Measurements from ENCODE around the gene CCL13. TPM values are rescaled to one million over a fixed set of nuclear protein-coding genes. Genes with fewer than 3 reads are reported as not detected.

Gene CCL13
- polyA plus RNA-seq, 2 of the 4 experiments (the other 2 are of a cell fraction) = not detected

DNA sequence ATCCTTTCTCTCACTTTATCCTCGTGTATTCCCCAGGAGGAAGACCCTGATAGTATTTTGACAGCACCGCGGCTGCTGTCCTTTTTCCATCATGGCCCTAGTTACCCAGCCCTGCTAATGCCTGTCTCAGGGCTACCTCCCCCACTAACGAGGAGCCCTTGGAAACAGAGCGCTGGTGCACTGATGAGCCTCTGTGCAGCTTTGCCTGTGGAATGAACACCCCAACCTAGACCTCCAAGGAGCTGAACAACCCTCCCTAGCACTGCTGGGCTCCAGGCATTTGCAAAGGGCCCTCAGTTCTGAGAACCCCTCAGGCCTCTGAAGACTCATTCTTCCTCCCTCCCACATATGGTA lies 30.0 kb downstream of the CCL13 start:
- ATAC-seq (no peak), DNase-seq (ENCODE audit: low read depth in 1 of 2, low spot score in 1 of 2) (no peak), FAIRE-seq (no peak)
- ChIA-PET POLR2A (no interaction called here), CTCF (interaction anchor here (0.8 to 3.6 kb wide), 4 partner anchors 12 to 186 kb away, joined by 3 to 12 read pairs (median 4); no protein-coding TSS in a partner anchor)
- TF ChIP-seq CHD4 (IDR thresholded peaks at IDR 0.05; ENCODE audit: borderline replicate concordance) (no peak), KDM5A (IDR thresholded peaks at IDR 0.05) (no peak), CBX2 (IDR thresholded peaks at IDR 0.05; ENCODE audit: borderline replicate concordance, low read depth) (no peak)
- TF ChIP-seq, protein P1, sequence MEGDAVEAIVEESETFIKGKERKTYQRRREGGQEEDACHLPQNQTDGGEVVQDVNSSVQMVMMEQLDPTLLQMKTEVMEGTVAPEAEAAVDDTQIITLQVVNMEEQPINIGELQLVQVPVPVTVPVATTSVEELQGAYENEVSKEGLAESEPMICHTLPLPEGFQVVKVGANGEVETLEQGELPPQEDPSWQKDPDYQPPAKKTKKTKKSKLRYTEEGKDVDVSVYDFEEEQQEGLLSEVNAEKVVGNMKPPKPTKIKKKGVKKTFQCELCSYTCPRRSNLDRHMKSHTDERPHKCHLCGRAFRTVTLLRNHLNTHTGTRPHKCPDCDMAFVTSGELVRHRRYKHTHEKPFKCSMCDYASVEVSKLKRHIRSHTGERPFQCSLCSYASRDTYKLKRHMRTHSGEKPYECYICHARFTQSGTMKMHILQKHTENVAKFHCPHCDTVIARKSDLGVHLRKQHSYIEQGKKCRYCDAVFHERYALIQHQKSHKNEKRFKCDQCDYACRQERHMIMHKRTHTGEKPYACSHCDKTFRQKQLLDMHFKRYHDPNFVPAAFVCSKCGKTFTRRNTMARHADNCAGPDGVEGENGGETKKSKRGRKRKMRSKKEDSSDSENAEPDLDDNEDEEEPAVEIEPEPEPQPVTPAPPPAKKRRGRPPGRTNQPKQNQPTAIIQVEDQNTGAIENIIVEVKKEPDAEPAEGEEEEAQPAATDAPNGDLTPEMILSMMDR (IDR thresholded peaks at IDR 0.05) = no peak
- TF ChIP-seq, protein P2, sequence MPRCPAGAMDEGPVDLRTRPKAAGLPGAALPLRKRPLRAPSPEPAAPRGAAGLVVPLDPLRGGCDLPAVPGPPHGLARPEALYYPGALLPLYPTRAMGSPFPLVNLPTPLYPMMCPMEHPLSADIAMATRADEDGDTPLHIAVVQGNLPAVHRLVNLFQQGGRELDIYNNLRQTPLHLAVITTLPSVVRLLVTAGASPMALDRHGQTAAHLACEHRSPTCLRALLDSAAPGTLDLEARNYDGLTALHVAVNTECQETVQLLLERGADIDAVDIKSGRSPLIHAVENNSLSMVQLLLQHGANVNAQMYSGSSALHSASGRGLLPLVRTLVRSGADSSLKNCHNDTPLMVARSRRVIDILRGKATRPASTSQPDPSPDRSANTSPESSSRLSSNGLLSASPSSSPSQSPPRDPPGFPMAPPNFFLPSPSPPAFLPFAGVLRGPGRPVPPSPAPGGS (IDR thresholded peaks at IDR 0.05) = no peak
- TF ChIP-seq, protein P3, sequence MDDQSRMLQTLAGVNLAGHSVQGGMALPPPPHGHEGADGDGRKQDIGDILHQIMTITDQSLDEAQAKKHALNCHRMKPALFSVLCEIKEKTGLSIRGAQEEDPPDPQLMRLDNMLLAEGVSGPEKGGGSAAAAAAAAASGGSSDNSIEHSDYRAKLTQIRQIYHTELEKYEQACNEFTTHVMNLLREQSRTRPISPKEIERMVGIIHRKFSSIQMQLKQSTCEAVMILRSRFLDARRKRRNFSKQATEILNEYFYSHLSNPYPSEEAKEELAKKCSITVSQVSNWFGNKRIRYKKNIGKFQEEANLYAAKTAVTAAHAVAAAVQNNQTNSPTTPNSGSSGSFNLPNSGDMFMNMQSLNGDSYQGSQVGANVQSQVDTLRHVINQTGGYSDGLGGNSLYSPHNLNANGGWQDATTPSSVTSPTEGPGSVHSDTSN (IDR thresholded peaks at IDR 0.05) = no peak
- Histone ChIP-seq H3K9me3 (no peaks in the 10 kb centered on the region), H3K4me3 (no peak overlapping the region), H3K4me2 (no peak overlapping the region), H3K4me1 (no peaks in the 10 kb centered on the region), H3K27ac (no peak overlapping the region)
- WGBS (ENCODE audit: missing lambda C conversion rate) = 39% methylated on average over 5 of the region's 5 CpGs

DNA sequence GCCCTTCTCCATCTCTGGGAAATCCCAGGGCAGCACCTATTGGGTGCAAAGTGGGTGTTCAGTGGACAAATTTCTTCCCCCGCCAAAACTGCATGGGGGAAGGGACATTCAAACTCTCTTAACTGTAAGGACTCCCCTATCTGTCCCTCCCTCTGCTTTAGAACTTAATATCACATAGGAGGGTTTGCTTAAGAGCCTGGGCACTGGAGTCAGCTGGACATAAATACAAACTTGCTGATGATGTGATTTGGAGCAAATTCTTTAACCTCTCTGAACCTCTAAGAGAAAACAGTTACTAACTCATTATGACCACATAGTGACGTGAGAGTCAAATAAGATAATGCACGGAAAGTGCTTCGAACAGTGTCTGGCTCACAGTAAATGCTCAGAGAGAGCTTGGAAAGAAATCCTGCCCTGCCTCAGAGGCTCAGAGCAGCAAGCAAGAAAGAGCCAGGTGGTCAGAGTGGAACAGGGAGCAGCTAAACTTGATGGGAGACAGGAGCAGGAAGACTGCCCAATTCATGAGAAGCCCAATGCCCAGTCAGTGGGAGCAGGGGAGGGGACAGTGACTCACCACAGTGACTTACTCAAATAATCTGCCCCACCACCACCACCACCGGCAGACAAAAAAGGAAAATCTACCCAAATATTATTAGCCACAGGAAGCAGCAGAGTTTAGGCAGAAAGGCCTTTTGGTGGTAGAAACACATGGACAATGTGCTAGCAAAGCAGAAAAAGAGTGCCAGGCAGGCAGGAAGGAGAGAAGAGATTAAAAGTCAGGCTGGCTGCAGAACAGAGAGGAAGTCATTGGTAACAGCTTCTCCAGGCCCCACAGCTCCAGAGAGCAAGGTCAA lies 30.6 kb downstream of the CCL13 start:
- no peak for FAIRE-seq
- TF ChIP-seq, protein P4, sequence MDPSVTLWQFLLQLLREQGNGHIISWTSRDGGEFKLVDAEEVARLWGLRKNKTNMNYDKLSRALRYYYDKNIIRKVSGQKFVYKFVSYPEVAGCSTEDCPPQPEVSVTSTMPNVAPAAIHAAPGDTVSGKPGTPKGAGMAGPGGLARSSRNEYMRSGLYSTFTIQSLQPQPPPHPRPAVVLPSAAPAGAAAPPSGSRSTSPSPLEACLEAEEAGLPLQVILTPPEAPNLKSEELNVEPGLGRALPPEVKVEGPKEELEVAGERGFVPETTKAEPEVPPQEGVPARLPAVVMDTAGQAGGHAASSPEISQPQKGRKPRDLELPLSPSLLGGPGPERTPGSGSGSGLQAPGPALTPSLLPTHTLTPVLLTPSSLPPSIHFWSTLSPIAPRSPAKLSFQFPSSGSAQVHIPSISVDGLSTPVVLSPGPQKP (IDR thresholded peaks at IDR 0.05; ENCODE audit: low read depth, low read length) = no peak
- TF ChIP-seq TP53 (CRISPR knock-in tag; IDR thresholded peaks at IDR 0.05) (no peak), HEYL (CRISPR knock-in tag; IDR thresholded peaks at IDR 0.05) (no peak), RFX5 (IDR thresholded peaks at IDR 0.05) (no peak), NR3C1 (IDR thresholded peaks at IDR 0.05) (no peak), KDM1A (IDR thresholded peaks at IDR 0.05; ENCODE audit: low read depth) (no peak), FOSL2 (IDR thresholded peaks at IDR 0.05) (no peak), FOSL2 (CRISPR knock-in tag; IDR thresholded peaks at IDR 0.05) (no peak), CEBPB (IDR thresholded peaks at IDR 0.05) (no peak)
- TF ChIP-seq, protein P5, sequence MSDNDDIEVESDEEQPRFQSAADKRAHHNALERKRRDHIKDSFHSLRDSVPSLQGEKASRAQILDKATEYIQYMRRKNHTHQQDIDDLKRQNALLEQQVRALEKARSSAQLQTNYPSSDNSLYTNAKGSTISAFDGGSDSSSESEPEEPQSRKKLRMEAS (IDR thresholded peaks at IDR 0.05) = no peak
- TF ChIP-seq, protein P6, sequence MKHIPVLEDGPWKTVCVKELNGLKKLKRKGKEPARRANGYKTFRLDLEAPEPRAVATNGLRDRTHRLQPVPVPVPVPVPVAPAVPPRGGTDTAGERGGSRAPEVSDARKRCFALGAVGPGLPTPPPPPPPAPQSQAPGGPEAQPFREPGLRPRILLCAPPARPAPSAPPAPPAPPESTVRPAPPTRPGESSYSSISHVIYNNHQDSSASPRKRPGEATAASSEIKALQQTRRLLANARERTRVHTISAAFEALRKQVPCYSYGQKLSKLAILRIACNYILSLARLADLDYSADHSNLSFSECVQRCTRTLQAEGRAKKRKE (CRISPR knock-in tag; IDR thresholded peaks at IDR 0.05; ENCODE audit: low read depth) = no peak
- TF ChIP-seq, protein P7, sequence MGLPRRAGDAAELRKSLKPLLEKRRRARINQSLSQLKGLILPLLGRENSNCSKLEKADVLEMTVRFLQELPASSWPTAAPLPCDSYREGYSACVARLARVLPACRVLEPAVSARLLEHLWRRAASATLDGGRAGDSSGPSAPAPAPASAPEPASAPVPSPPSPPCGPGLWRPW (IDR thresholded peaks at IDR 0.05) = no peak
- no peak for ATAC-seq

More for the DNA sequence above, 30.6 kb downstream of the CCL13 start:
- ChIA-PET POLR2A (no interaction called here), CTCF (interaction anchor here (0.5 to 3.7 kb wide), 6 partner anchors 12 to 187 kb away, joined by 3 to 16 read pairs (median 4); no protein-coding TSS in a partner anchor)
- H3K4me3 ChIP-seq = no peak overlapping the region
- no peak overlapping the region for H3K27ac ChIP-seq
- no peaks in the 10 kb centered on the region for H3K9me3 ChIP-seq
- WGBS (ENCODE audit: missing lambda C conversion rate) = 52% methylated on average over 5 of the region's 5 CpGs
- no peak overlapping the region for H3K4me2 ChIP-seq
- H3K4me1 ChIP-seq = no peaks in the 10 kb centered on the region
- no peak for DNase-seq (ENCODE audit: low read depth in 1 of 2, low spot score in 1 of 2)
